Measurements from ENCODE around the gene CC2D2A. TPM values are rescaled to one million over a fixed set of nuclear protein-coding genes. Genes with fewer than 3 reads are reported as not detected.

Gene CC2D2A
- total RNA-seq, 4 donors from 2014 or later: 5.6 to 36.7 (median 9.6) TPM

- no peak for DNase-seq
- TF ChIP-seq POLR2A (IDR thresholded peaks at IDR 0.05) (no peak), EP300 (IDR thresholded peaks at IDR 0.05; ENCODE audit: low read depth) (no peak), POLR2AphosphoS5 (IDR thresholded peaks at IDR 0.05) (no peak), CTCF (IDR thresholded peaks at IDR 0.05) (no peak)
- H3K27me3 ChIP-seq: no peaks in the 10 kb centered on the region
- no peaks in the 10 kb centered on the region for H3K4me1 ChIP-seq
- in situ Hi-C loops (cut with MboI; ENCODE audit: low pct_ligation_motif_present in 1 of 4, low pct_unique_long_range_greater_than_20kb in 1 of 4, low sequenced_read_pairs in 3 of 4) (no loop called here), intact Hi-C loops (cut with DNase I; ENCODE audit: low total_unique reads) (no loop called here)
- H3K9me3 ChIP-seq: no peaks in the 10 kb centered on the region
- WGBS, 2 donors (ENCODE audit: low coverage in 1 of 2): 88 to 100% methylated on average over 1 of the region's 1 CpG
- H3K36me3 ChIP-seq: no peaks in the 10 kb centered on the region
- H3K27ac ChIP-seq: no peak overlapping the region
- H3K4me3 ChIP-seq: no peak overlapping the region
These were observed 115.1 kb downstream of the CC2D2A start for GRCh38 chr4:15584785-15585184.

DNA sequence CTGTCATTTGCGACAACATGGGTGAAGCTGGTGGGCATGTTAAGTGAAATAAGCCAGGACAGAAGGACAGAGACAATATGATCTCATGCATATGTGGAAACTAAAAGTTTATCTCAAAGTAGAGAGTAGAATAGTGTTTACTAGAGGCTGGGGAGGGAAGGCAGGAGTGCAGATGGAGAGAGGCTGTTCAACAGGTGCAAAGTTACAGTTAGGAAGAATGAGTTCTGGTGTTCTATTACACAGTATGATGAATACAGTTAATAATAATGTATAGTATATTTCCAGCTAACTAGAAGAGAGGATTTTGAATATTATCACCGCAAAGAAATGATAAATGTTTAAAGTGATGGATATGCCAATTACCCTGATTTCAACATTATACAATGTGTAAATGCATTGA lies 115.6 kb downstream of the CC2D2A start:
- no peak for DNase-seq
- Histone ChIP-seq H3K27ac (no peak overlapping the region), H3K36me3 (no peaks in the 10 kb centered on the region), H3K27me3 (no peaks in the 10 kb centered on the region), H3K4me3 (no peak overlapping the region), H3K4me1 (no peaks in the 10 kb centered on the region), H3K9me3 (no peaks in the 10 kb centered on the region)
- intact Hi-C loops (cut with DNase I; ENCODE audit: low total_unique reads): no loop called here
- TF ChIP-seq POLR2A (IDR thresholded peaks at IDR 0.05) (no peak), POLR2AphosphoS5 (IDR thresholded peaks at IDR 0.05) (no peak), EP300 (IDR thresholded peaks at IDR 0.05; ENCODE audit: low read depth) (no peak), CTCF (IDR thresholded peaks at IDR 0.05) (no peak)
- WGBS, 2 donors (ENCODE audit: low coverage in 1 of 2): 91 to 94% methylated on average over 2 of the region's 2 CpGs
- in situ Hi-C loops (cut with MboI; ENCODE audit: low pct_ligation_motif_present in 1 of 4, low pct_unique_long_range_greater_than_20kb in 1 of 4, low sequenced_read_pairs in 3 of 4): no loop called here

GRCh38 chr4:15586066-15586465 lies 116.4 kb downstream of the CC2D2A start:
- Histone ChIP-seq H3K4me3 (no peak overlapping the region), H3K27me3 (no peaks in the 10 kb centered on the region), H3K27ac (no peak overlapping the region), H3K4me1 (no peaks in the 10 kb centered on the region), H3K9me3 (no peaks in the 10 kb centered on the region), H3K36me3 (no peaks in the 10 kb centered on the region)
- no peak for DNase-seq
- in situ Hi-C loops (cut with MboI; ENCODE audit: low pct_ligation_motif_present in 1 of 4, low pct_unique_long_range_greater_than_20kb in 1 of 4, low sequenced_read_pairs in 3 of 4) (no loop called here), intact Hi-C loops (cut with DNase I; ENCODE audit: low total_unique reads) (no loop called here)
- 80 to 100% methylated on average over 1 of the region's 1 CpG for WGBS, 2 donors (ENCODE audit: low coverage in 1 of 2)
- TF ChIP-seq POLR2A (IDR thresholded peaks at IDR 0.05) (no peak), EP300 (IDR thresholded peaks at IDR 0.05; ENCODE audit: low read depth) (no peak), CTCF (IDR thresholded peaks at IDR 0.05) (no peak), POLR2AphosphoS5 (IDR thresholded peaks at IDR 0.05) (no peak)

DNA sequence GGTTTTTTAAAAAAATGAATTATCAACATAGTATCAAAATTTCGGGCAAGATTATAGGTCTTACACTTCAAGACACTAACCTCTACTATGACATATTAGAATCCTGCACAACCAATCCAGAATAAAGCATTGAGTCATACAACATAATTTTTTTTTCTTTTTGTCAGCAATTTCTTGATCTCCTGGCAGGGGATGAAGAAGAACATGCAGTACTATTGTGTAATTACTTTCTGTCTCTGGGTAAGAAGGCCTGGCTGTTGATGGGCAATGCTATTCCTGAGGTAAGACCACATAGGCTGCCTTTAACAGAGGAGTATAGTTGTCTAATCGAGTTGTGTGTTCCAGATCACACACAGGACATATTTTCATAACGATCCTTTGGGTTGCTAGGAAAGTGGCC lies 118.0 kb downstream of the CC2D2A start:
- DNase-seq: no peak
- Histone ChIP-seq H3K27me3 (no peaks in the 10 kb centered on the region), H3K27ac (no peak overlapping the region), H3K9me3 (no peaks in the 10 kb centered on the region), H3K4me1 (no peaks in the 10 kb centered on the region), H3K36me3 (no peaks in the 10 kb centered on the region), H3K4me3 (no peak overlapping the region)
- intact Hi-C loops (cut with DNase I; ENCODE audit: low total_unique reads) (no loop called here), in situ Hi-C loops (cut with MboI; ENCODE audit: low pct_ligation_motif_present in 1 of 4, low pct_unique_long_range_greater_than_20kb in 1 of 4, low sequenced_read_pairs in 3 of 4) (no loop called here)
- peak in 1 of 3 donors; percentile 23 for TF ChIP-seq POLR2AphosphoS5 (IDR thresholded peaks at IDR 0.05)
- no peak for TF ChIP-seq EP300 (IDR thresholded peaks at IDR 0.05; ENCODE audit: low read depth)
- WGBS, 2 donors (ENCODE audit: low coverage in 1 of 2): 60 to 86% methylated on average over 2 to 3 of the region's 3 CpGs

- Histone ChIP-seq H3K36me3 (no peaks in the 10 kb centered on the region), H3K27me3 (no peaks in the 10 kb centered on the region), H3K4me1 (no peaks in the 10 kb centered on the region), H3K9me3 (no peaks in the 10 kb centered on the region), H3K27ac (no peak overlapping the region), H3K4me3 (no peak overlapping the region)
- in situ Hi-C loops (cut with MboI; ENCODE audit: low pct_ligation_motif_present in 1 of 4, low pct_unique_long_range_greater_than_20kb in 1 of 4, low sequenced_read_pairs in 3 of 4) (no loop called here), intact Hi-C loops (cut with DNase I; ENCODE audit: low total_unique reads) (no loop called here)
- TF ChIP-seq CTCF (IDR thresholded peaks at IDR 0.05): no peak
- TF ChIP-seq EP300 (IDR thresholded peaks at IDR 0.05; ENCODE audit: low read depth): no peak
- no peak for TF ChIP-seq POLR2A (IDR thresholded peaks at IDR 0.05)
- no peak for TF ChIP-seq POLR2AphosphoS5 (IDR thresholded peaks at IDR 0.05)
- 78 to 93% methylated on average over 2 to 3 of the region's 3 CpGs for WGBS, 2 donors (ENCODE audit: low coverage in 1 of 2)
- no peak for DNase-seq
These were observed 123.1 kb downstream of the CC2D2A start for GRCh38 chr4:15592799-15593198.

All from transverse colon (tissue), 4 donors.